Erythroblast (primary cell): ENCODE data around the gene NR2C2.

Experiments
- GATA1 ChIP-seq: IDR thresholded peaks from 2 replicates; pipeline ENCODE4 v1.6.1; 2011; ENCODE audit warnings: low read depth, mild to moderate bottlenecking, control low read depth, low read length, moderate library complexity
- POLR2A ChIP-seq: IDR thresholded peaks from 2 replicates; pipeline ENCODE4 v1.6.1; 2011; ENCODE audit warnings: mild to moderate bottlenecking, low read length

DNA sequence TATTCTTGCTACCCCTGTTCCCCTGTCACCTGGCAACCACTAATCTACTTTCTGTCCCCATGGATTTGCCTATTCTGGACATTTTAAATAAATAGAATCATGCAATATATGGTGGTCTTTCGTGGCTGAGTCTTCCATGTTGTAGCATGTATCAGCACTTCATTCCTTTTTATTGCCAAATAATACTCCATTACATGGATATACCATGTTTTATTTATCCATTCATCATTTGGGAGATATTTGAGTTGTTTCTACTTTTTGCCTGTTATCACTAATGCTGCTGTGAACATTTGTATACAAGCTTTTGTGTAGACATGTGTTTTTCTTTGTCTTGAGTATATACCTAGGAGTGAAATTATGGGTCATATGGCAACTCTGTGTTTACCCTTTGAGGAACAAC, 50.6 kb downstream of the NR2C2 start:
- TF ChIP-seq POLR2A (no peak), GATA1 (no peak)
